CD4-positive, alpha-beta T cell treated with Interleukin-17A for 1 hour (primary cell): ENCODE data around the gene EPHA5.

Source experiments
- DNase-seq: peaks from one replicate; pipeline ENCODE4 v3.0.0-alpha.2; 2020

The EPHA5 gene

GRCh38 chr4:65623506-65623905 is 46.8 kb downstream of the EPHA5 start:
- no peak for DNase-seq

GRCh38 chr4:65617416-65617815 is 52.9 kb downstream of the EPHA5 start:
- DNase-seq = no peak

GRCh38 chr4:65604515-65604914 is 65.8 kb downstream of the EPHA5 start:
- DNase-seq = no peak

DNA sequence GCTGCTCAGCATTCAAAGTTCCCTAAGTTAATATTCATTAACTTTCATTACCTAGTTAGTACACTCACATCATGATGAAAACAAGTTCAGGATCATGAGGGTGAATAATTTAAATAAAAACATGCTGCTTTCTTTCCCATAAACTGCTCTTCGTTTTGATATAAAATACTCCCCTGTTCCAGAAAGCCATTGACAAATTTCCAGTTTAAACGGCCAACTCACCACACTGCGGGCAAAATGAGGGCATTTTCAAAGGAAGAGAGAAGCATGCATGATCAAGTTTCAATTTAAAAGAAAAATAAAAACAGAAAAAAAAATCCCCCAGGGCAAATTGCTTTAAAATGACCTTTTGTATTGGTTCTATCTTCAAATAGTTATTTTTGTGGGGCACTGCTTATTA is 69.6 kb downstream of the EPHA5 start:
- no peak for DNase-seq

DNA sequence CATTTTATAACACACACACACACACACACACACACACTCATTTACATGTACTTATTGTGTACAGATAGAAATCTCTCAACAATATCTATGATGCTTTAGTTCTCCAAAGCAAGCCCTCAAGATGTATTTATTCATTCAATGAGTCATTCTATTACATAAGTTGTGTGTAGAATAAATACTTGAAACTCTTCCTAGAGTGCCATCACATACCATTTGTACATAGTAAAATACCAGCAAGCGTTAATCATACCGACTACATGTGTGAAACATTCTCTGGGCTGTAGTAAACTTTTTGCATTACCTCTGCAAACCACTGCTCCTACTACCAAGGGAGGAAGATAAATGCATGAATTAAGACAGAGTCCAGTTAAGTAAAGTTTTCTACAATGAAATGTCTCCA is 70.9 kb downstream of the EPHA5 start:
- no peak for DNase-seq

- no peak for DNase-seq
Observed at GRCh38 chr4:65597697-65598096, 72.6 kb downstream of the EPHA5 start.

DNA sequence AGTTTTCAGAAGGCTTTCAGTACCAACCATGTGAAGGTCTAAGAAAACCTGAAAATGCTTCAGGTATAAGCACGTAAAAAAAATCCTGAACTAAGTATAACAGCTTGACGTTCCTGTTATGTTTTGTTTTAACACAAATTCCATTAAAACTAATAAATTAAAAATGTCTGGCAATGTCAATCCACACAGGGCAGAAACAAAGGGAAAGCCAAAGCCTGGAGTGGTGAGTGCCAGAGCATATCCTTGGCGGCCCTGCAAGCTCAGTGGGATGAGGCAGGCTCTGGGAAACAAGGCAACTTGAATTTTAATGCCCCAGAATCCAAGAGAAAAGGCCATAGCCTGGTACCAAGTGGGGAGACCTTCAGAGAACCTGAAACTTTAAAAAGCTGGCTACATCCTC is 78.2 kb downstream of the EPHA5 start:
- DNase-seq = no peak

- no peak for DNase-seq
Observed at GRCh38 chr4:65589921-65590320, 80.4 kb downstream of the EPHA5 start.

- DNase-seq = no peak
Observed at GRCh38 chr4:65589331-65589730, 81.0 kb downstream of the EPHA5 start.

- no peak for DNase-seq
Observed at GRCh38 chr4:65580551-65580950, 89.7 kb downstream of the EPHA5 start.

DNA sequence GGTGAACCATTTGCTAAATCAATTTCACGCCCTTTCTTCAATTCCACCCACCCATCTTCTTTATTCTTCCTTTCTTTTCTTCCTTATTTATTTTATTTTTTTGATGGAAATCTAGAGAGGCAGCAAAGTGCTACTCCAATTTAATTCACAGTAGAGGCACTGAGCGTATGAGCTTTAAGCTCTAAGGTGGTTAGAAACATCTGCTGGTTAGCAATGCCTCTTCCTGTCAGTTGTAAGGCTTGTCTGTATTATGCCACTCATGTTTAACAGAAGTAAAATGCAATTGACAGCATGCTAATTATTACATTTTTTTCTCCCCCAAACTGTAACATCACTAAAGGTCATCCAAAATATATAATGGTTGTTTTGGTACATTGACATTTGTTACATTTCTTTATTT is 103.8 kb downstream of the EPHA5 start:
- no peak for DNase-seq

GRCh38 chr4:65561164-65561563 is 109.1 kb downstream of the EPHA5 start:
- DNase-seq = no peak

- no peak for DNase-seq
Observed at GRCh38 chr4:65559270-65559669, 111.0 kb downstream of the EPHA5 start.

DNA sequence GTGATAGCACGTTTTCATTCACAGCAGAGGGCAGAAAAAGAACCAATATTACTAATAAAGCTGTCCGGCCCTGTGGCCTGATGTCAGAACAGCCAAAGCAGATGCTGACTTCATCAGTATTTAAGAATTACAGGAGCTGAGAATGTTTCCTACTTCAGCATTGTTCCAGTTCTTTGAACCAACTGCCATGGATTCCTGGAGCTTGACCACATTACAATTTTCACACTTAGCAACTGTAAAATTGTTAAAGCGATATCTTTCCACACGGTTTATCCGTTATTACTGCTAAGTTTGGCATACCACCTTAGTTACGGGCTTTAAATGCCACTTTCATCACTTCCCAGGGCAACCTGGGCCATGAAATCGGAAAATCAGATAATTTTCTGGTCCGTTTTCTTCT is 118.2 kb downstream of the EPHA5 start:
- DNase-seq = no peak

DNA sequence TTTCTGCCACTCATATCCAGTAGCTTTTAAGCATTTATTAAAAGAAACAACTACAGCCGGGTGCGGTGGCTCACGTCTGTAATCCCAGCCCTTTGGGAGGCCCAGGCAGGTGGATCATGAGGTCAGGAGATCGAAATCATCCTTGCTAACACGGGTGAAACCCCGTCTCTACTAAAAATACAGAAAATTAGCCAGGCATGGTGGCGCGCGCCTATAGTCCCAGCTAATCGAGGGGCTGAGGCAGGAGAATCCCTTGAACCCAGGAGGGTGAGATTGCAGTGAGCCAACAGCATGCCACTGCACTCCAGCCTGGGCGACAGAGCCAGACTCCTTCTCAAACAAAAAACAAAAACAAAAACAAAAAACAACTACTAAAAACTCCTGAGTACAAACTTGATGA is 119.8 kb downstream of the EPHA5 start:
- no peak for DNase-seq

- DNase-seq = no peak
Observed at GRCh38 chr4:65546882-65547416, 123.3 kb downstream of the EPHA5 start.

DNA sequence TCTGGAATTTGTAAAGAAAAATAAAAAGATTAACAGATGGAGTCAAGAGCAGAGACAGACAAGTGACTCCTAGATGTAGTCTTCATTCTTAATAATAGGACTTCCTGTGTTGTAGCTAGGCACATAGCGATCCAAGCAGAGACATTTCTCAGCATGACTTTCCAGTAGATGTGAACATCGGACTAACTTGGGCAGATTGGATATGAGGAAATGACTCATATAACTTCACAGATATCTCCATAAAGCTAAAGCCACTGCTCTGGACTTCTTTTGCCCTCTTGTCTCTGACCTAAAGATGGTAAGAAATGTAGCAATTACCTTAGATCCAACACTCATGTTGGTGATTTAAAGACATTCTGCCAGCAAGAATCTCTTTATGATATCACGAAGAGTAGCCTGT is 131.7 kb downstream of the EPHA5 start:
- no peak for DNase-seq

- no peak for DNase-seq
Observed at GRCh38 chr4:65535113-65535512, 135.2 kb downstream of the EPHA5 start.

GRCh38 chr4:65521666-65522065 is 148.6 kb downstream of the EPHA5 start:
- no peak for DNase-seq

- no peak for DNase-seq
Observed at GRCh38 chr4:65515646-65516045, 154.6 kb downstream of the EPHA5 start.

DNA sequence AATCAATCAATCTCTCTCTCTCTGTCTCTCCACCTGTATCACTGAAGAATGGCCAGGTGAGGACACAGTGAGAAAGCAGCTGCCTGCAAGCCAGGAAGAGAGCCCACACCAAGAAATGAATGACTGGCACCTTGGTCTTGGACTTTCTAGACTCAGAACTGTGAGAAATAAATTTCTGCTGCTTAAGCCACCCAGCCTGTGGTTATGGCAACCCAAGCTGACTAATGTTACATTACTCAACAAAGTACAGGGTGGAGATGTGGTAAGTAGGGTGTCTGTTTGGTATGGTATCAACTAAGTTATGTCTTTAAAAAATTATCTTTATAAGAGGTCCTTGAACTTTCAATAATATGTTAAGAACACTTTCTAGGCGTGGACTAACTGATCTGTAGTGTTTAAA is 159.3 kb downstream of the EPHA5 start:
- no peak for DNase-seq

DNA sequence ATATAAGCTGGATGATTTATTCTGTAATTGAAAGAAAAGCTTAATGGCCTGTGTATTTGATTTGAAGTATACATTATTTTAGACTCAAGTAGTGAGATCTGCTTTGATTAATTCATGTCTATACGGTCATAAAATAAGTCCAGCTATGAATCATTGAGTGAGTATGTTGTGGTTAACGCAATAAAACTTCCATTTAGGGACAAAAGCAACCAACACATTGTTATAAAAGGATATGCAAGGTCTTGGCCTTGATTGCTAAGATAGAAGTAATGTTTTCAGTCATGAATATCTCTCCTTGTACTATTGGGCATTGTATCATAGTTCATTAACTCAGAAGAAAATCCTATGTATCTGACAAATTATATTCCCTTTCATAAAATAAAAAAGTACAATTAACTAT is 162.1 kb downstream of the EPHA5 start:
- DNase-seq = no peak

DNA sequence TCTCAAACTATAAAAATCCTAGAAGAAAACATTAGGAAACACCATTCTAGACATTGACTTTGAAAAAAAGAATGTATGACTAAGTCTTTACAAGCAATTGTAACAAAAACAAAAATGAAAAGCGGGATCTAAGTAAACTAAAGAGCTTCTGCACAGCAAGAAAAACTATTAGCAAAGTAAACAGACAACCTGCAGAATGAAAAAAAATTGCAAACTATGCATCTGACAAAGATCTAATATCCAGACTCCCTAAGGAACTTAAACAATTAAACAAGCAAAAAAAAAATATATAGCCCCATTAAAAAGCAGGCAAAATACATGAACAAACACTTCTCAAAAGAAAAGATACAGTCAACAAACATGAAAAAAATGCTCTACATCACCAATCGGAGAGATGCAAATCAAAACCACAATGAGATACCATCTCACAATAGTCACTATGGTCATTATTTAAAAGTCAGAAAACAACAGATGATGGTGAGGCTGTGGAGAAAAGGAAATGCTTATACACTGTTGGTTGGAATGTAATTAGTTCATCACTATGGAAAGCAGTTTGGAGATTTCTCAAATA is 168.1 kb downstream of the EPHA5 start:
- no peak for DNase-seq

DNA sequence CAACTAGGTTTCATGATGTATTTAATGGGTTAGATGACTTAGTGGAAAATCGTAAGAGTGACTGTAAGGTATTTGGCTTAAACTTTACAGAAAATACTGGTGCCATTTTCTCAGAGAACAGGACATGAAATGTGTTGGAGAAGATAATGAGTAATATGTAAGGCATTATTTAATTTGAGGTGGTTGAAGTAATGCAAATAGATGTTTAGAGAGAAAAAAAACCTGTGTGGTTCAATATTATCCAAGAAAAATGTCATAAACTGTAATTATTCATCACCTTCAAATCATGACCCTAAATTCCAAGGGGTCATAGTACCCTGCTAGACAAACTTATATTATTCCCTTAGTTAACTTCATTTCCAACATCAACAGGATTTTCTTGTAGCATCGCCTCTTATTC is 171.7 kb downstream of the EPHA5 start:
- no peak for DNase-seq

DNA sequence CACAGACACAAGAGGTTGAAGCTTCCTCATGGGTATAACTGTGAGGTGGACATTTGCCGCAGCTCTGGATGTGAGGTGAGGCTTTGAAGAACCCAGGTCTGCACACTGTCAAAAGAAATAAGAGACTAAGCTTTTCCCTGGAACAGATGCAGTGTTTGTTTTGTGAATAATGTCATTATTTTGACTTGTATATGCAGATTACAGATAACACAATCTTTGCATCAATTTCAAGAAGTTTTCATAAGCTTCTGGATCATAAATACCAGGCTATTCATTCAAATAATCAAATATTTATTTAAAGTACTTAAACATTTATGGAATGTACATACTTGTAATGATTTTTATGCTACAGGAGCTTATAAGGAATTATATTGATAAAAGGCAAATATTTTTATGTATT is 174.8 kb downstream of the EPHA5 start:
- no peak for DNase-seq

DNA sequence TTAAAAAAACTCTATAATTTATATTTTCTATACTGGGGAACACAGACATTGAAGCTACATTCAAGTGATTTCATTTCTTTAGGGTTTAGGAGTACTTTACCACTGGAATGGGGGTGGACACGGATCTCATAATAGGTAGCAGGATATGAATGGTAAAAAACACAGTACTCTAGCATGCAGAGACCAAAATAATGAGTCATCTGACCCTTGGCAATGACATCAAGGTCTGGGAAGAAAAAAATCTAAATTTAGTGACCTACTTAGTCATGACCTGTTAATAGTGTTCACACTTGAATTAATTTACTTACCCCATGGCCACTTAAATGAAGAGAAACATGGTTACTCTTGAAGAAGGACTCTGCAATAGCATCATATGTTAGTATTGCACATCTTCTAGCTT is 187.9 kb downstream of the EPHA5 start:
- DNase-seq = no peak
